SK-N-SH treated with all-trans-retinoic acid at 6 μM for 48 hours (cell line): Measurements from ENCODE around the gene TMEM163.

Experiments used
- ATAC-seq: fragments of 200-7000 bp; cut with Tn5 transposase; 3 replicates; pipeline ENCODE4 v1.9.1; 2020; ENCODE audit warnings: mild to moderate bottlenecking, moderate library complexity
- ARNTL ChIP-seq: fragments of 450-650 bp; formaldehyde crosslinking; IDR thresholded peaks from 2 replicates; pipeline ENCODE4 v1.5.0; 2020; ENCODE audit warnings: low read depth, mild to moderate bottlenecking, moderate library complexity, borderline replicate concordance
- BACH2 ChIP-seq: fragments of 250-450 bp; sonication (Bioruptor Pico); IDR thresholded peaks from 2 replicates; pipeline ENCODE4 v1.9.0; 2021; ENCODE audit warnings: mild to moderate bottlenecking, borderline replicate concordance
- CSDC2 ChIP-seq: fragments of 250-450 bp; sonication (Bioruptor Pico); IDR thresholded peaks from 2 replicates; pipeline ENCODE4 v1.5.0; 2020; ENCODE audit warnings: mild to moderate bottlenecking, moderate library complexity
- ESRRG ChIP-seq: fragments of 250-450 bp; sonication (Bioruptor Pico); IDR thresholded peaks from 2 replicates; pipeline ENCODE4 v1.6.1; 2021; ENCODE audit warnings: mild to moderate bottlenecking
- ISL1 ChIP-seq: fragments of 250-450 bp; sonication (Bioruptor Pico); IDR thresholded peaks from 2 replicates; pipeline ENCODE4 v2.1.2; 2022; ENCODE audit warnings: mild to moderate bottlenecking, moderate library complexity
- OSR1 ChIP-seq: fragments of 250-450 bp; sonication (Bioruptor Pico); IDR thresholded peaks from 2 replicates; pipeline ENCODE4 v1.8.0; 2022; ENCODE audit warnings: moderate library complexity, mild to moderate bottlenecking, inconsistent platforms
- PPARA ChIP-seq: fragments of 250-450 bp; sonication (Bioruptor Pico); IDR thresholded peaks from 2 replicates; pipeline ENCODE4 v1.5.0; 2020; ENCODE audit warnings: mild to moderate bottlenecking, borderline replicate concordance
- SNAI2 ChIP-seq: fragments of 250-450 bp; sonication (Bioruptor Pico); IDR thresholded peaks from 2 replicates; pipeline ENCODE4 v1.5.0; 2020; ENCODE audit warnings: mild to moderate bottlenecking, moderate library complexity
- TCF4 ChIP-seq: fragments of 250-450 bp; sonication (Bioruptor Pico); IDR thresholded peaks from 2 replicates; pipeline ENCODE4 v1.8.0; 2021; ENCODE audit warnings: mild to moderate bottlenecking, moderate library complexity, borderline replicate concordance
- TSHZ2 ChIP-seq: fragments of 250-450 bp; sonication (Bioruptor Pico); IDR thresholded peaks from 2 replicates; pipeline ENCODE4 v1.5.0; 2020; ENCODE audit warnings: mild to moderate bottlenecking, moderate library complexity
- ZC3H10 ChIP-seq: fragments of 250-450 bp; sonication (Bioruptor Pico); IDR thresholded peaks from 2 replicates; pipeline ENCODE4 v1.5.1; 2021; ENCODE audit warnings: mild to moderate bottlenecking, moderate library complexity
- ZFP30 ChIP-seq: fragments of 450-650 bp; formaldehyde crosslinking; IDR thresholded peaks from 2 replicates; pipeline ENCODE4 v1.5.0; 2022; ENCODE audit warnings: mild to moderate bottlenecking, moderate library complexity
- ZNF565 ChIP-seq: fragments of 450-650 bp; formaldehyde crosslinking; conservative IDR thresholded peaks from 2 replicates; pipeline ENCODE4 v1.5.0; 2020; ENCODE audit warnings: low read depth, mild to moderate bottlenecking, moderate library complexity
- ZNF70 ChIP-seq: fragments of 450-650 bp; formaldehyde crosslinking; IDR thresholded peaks from 2 replicates; pipeline ENCODE4 v1.5.0; 2020; ENCODE audit warnings: mild to moderate bottlenecking, moderate library complexity
- ZNF8 ChIP-seq: fragments of 450-650 bp; formaldehyde crosslinking; IDR thresholded peaks from 2 replicates; pipeline ENCODE4 v1.5.0; 2020; ENCODE audit warnings: mild to moderate bottlenecking, moderate library complexity
- TF ChIP-seq, protein P1 (sequence below): fragments of 250-450 bp; sonication (Bioruptor Pico); IDR thresholded peaks from 2 replicates; pipeline ENCODE4 v1.8.0; 2020; ENCODE audit warnings: mild to moderate bottlenecking, moderate library complexity, borderline replicate concordance
- TF ChIP-seq, protein P2 (sequence below): fragments of 250-450 bp; sonication (Bioruptor Pico); IDR thresholded peaks from 2 replicates; pipeline ENCODE4 v1.8.0; 2021; ENCODE audit warnings: low read depth, mild to moderate bottlenecking, moderate library complexity, borderline replicate concordance

TMEM163 gene

GRCh38 chr2:134408386-134408785 lies 310.4 kb downstream of the TMEM163 start:
- ATAC-seq = no peak
- no peak for TF ChIP-seq SNAI2 (CRISPR knock-in tag)
- TF ChIP-seq, protein P1, sequence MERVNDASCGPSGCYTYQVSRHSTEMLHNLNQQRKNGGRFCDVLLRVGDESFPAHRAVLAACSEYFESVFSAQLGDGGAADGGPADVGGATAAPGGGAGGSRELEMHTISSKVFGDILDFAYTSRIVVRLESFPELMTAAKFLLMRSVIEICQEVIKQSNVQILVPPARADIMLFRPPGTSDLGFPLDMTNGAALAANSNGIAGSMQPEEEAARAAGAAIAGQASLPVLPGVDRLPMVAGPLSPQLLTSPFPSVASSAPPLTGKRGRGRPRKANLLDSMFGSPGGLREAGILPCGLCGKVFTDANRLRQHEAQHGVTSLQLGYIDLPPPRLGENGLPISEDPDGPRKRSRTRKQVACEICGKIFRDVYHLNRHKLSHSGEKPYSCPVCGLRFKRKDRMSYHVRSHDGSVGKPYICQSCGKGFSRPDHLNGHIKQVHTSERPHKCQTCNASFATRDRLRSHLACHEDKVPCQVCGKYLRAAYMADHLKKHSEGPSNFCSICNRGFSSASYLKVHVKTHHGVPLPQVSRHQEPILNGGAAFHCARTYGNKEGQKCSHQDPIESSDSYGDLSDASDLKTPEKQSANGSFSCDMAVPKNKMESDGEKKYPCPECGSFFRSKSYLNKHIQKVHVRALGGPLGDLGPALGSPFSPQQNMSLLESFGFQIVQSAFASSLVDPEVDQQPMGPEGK (CRISPR knock-in tag) = no peak
- TF ChIP-seq PPARA (CRISPR knock-in tag) = no peak
- no peak for TF ChIP-seq OSR1 (CRISPR knock-in tag)
- TF ChIP-seq ZNF565 (CRISPR knock-in tag) = no peak
- no peak for TF ChIP-seq TCF4 (CRISPR knock-in tag)
- TF ChIP-seq ESRRG (CRISPR knock-in tag) = no peak
- TF ChIP-seq ZFP30 (CRISPR knock-in tag) = no peak
- TF ChIP-seq ZNF8 (CRISPR knock-in tag) = no peak
- TF ChIP-seq, protein P2, sequence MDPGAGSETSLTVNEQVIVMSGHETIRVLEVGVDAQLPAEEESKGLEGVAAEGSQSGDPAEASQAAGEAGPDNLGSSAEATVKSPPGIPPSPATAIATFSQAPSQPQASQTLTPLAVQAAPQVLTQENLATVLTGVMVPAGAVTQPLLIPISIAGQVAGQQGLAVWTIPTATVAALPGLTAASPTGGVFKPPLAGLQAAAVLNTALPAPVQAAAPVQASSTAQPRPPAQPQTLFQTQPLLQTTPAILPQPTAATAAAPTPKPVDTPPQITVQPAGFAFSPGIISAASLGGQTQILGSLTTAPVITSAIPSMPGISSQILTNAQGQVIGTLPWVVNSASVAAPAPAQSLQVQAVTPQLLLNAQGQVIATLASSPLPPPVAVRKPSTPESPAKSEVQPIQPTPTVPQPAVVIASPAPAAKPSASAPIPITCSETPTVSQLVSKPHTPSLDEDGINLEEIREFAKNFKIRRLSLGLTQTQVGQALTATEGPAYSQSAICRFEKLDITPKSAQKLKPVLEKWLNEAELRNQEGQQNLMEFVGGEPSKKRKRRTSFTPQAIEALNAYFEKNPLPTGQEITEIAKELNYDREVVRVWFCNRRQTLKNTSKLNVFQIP (CRISPR knock-in tag) = no peak
- no peak for TF ChIP-seq ZC3H10 (CRISPR knock-in tag)
- TF ChIP-seq BACH2 (CRISPR knock-in tag) = no peak
- no peak for TF ChIP-seq ISL1 (CRISPR knock-in tag)
- no peak for TF ChIP-seq CSDC2 (CRISPR knock-in tag)
- TF ChIP-seq, all 23 proteins: peak for 0

GRCh38 chr2:134407154-134407890 lies 311.5 kb downstream of the TMEM163 start:
- ATAC-seq = no peak

More at GRCh38 chr2:134407154-134407890, 311.5 kb downstream of the TMEM163 start:
- TF ChIP-seq ISL1 (CRISPR knock-in tag) (no peak), ZNF8 (CRISPR knock-in tag) (no peak), ARNTL (CRISPR knock-in tag) (no peak), CSDC2 (CRISPR knock-in tag) (no peak), SNAI2 (CRISPR knock-in tag) (no peak), OSR1 (CRISPR knock-in tag) (no peak), ZNF70 (CRISPR knock-in tag) (no peak), ZFP30 (CRISPR knock-in tag) (no peak), TSHZ2 (CRISPR knock-in tag) (no peak), TCF4 (CRISPR knock-in tag) (no peak)
- TF ChIP-seq, protein P2 (CRISPR knock-in tag) = no peak
